ENCODE data around the gene INHBA. TPM values are rescaled to one million over a fixed set of nuclear protein-coding genes. Genes with fewer than 3 reads are reported as not detected.

The INHBA gene
- total RNA-seq, 1 experiment from 2014 or later = 1.7 TPM

DNA sequence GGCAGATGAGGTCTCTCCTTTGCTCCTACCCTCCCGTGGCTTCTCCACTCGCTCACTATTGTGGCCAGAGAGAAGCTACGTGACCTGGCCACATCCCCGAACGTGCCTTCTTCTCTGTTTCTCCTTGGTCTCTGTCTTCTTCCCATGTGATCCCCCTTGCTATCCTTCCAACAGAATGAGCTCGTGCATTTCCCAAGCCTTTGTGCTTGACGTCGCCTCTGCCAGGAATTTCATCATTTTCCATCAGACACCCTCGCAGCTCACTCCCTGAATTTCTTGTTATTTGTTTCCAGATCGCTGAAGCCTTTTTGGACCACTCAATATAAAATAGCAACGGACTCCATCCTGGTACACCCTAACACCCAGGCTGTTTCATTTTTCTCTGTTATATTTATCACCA, 13.8 kb upstream of the INHBA start:
- Histone ChIP-seq H2AK5ac (ENCODE audit: insufficient read length, low read length) (no peak overlapping the region), H3K4me2 (ENCODE audit: insufficient read depth, insufficient read length, low read length) (no peak overlapping the region), H2BK20ac (ENCODE audit: low read depth, low read length, poor library complexity, severe bottlenecking) (no peak overlapping the region), H3K14ac (ENCODE audit: insufficient read depth, low read length) (no peak overlapping the region), H4K20me1 (ENCODE audit: control insufficient read depth, insufficient read depth, insufficient read length) (no peaks in the 10 kb centered on the region), H3K23ac (ENCODE audit: insufficient read length, low read depth, low read length) (no peak overlapping the region), H3K79me1 (ENCODE audit: insufficient read depth, low read depth, low read length, poor library complexity, severe bottlenecking) (no peaks in the 10 kb centered on the region), H2BK15ac (ENCODE audit: low read depth, low read length) (no peak overlapping the region), H3K27me3 (ENCODE audit: insufficient read depth, low read length) (no peaks in the 10 kb centered on the region), H4K91ac (ENCODE audit: insufficient read length, low read depth, low read length) (no peak overlapping the region), H4K8ac (replicated peaks; ENCODE audit: insufficient read length, low read depth, low read length) (no peak overlapping the region), H3K4me1 (ENCODE audit: insufficient read depth, low read length) (no peaks in the 10 kb centered on the region), H2AFZ (ENCODE audit: low read length) (no peak overlapping the region), H3T11ph (ENCODE audit: low read length) (no peak overlapping the region), H3K9me3 (ENCODE audit: control insufficient read depth, low read depth, low read length) (no peaks in the 10 kb centered on the region), H3K4ac (ENCODE audit: low read depth, low read length) (no peak overlapping the region), H3K18ac (ENCODE audit: insufficient read length, low read depth, low read length) (no peak overlapping the region), H3K27ac (ENCODE audit: insufficient read length, low read depth, low read length) (no peak overlapping the region), H2BK120ac (ENCODE audit: low read depth, low read length, poor library complexity, severe bottlenecking) (no peak overlapping the region), H3K79me2 (ENCODE audit: insufficient read depth, low read length) (no peaks in the 10 kb centered on the region), H3K9ac (ENCODE audit: extremely low read depth, insufficient read length, low read length) (no peak overlapping the region), H3K23me2 (ENCODE audit: insufficient read length, low read depth, low read length, poor library complexity, severe bottlenecking) (no peaks in the 10 kb centered on the region), H2BK12ac (ENCODE audit: insufficient read length, low read depth, low read length) (no peak overlapping the region), H2BK5ac (ENCODE audit: insufficient read length, low read length) (no peak overlapping the region), H3K56ac (ENCODE audit: insufficient read length, low read depth, low read length) (no peak overlapping the region), H4K5ac (ENCODE audit: insufficient read length, low read depth, low read length) (no peak overlapping the region)
- Mint-ChIP-seq H3K4me1 (peaks cover 0 to 2% of the 10 kb centered on the region in 2 experiments; a peak in 1 of 4 replicates), H3K9me3 (no peaks in the 10 kb centered on the region), H3K27me3 (ENCODE audit: low read depth) (no peaks in the 10 kb centered on the region), H3K4me3 (no peak overlapping the region), H3K27ac (no peak overlapping the region), H3K36me3 (ENCODE audit: insufficient read depth in 1 of 3, low read depth in 3 of 3) (no peaks in the 10 kb centered on the region)
- DNase-seq = no peak
- TF ChIP-seq, protein P1, sequence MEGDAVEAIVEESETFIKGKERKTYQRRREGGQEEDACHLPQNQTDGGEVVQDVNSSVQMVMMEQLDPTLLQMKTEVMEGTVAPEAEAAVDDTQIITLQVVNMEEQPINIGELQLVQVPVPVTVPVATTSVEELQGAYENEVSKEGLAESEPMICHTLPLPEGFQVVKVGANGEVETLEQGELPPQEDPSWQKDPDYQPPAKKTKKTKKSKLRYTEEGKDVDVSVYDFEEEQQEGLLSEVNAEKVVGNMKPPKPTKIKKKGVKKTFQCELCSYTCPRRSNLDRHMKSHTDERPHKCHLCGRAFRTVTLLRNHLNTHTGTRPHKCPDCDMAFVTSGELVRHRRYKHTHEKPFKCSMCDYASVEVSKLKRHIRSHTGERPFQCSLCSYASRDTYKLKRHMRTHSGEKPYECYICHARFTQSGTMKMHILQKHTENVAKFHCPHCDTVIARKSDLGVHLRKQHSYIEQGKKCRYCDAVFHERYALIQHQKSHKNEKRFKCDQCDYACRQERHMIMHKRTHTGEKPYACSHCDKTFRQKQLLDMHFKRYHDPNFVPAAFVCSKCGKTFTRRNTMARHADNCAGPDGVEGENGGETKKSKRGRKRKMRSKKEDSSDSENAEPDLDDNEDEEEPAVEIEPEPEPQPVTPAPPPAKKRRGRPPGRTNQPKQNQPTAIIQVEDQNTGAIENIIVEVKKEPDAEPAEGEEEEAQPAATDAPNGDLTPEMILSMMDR (conservative IDR thresholded peaks at IDR 0.05) = no peak
- no CpG with 5 or more reads among the region's 11 CpGs for WGBS (ENCODE audit: extremely low coverage, insufficient read length, low lambda C conversion rate)
